GM11168 (cell line): Measurements from ENCODE around the gene C4B.
"Not testable (repeated sequence)": the region's sequence is repeated elsewhere in the genome, so short reads cannot be mapped to it uniquely, and the experiment has no call there.

Source experiments
- in situ Hi-C: fragments of 300-500 bp; cut with MboI; formaldehyde crosslinking; loops from one replicate; pipeline ENCODE4 v1.12.0; 2022; ENCODE audit warnings: low sequenced_read_pairs; ENCODE audit not compliant: unreplicated experiment

The C4B gene

DNA sequence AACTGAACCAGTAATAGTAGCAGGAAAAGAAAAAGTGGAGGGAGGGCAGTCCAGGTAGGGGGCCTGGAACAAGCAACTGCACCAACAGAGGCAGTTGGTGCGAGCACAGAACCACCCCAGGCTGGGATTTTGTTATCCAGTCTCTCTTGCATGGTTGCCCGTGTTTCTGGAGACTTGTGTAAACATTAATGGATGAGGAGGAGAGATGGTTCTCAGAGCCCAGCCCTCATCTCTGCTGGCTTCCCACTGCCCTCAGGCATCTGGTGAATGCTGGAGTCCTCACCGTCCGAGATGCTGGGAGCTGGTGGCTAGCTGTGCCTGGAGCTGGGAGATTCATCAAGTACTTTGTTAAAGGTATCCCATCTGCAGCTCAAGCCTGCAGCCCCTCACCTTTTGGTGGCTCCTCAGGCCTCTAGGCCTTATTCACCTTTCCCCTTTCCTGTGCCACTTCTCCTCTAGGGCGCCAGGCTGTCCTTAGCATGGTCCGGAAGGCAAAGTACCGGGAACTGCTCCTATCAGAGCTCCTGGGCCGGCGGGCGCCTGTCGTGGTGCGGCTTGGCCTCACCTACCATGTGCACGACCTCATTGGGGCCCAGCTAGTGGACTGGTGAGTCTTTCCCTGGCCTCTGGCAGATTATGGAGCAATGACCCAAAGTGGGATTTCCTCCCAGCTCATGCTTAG lies 34.3 kb upstream of the C4B start:
- in situ Hi-C loops: not testable (repeated sequence)

DNA sequence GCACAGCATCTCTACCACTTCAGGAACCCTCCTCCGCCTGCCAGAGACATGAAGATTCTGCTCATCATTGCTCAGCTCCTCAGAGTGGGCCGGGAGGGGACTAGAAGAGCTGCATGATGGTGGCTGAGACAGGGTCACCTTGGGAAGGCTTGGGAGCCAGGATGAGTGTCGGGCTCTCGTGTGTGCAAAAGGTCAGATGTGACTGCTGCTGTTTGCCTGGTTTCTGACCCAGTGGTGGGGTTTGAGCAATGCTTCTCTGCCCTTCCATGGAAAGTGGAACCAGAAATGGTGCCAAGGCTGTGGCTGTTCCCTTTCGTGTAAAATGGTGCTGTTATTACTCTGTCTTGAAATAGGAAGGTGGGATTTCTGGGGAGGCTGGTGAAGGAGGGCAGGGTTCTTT lies 33.6 kb upstream of the C4B start:
- in situ Hi-C loops: not testable (repeated sequence)

DNA sequence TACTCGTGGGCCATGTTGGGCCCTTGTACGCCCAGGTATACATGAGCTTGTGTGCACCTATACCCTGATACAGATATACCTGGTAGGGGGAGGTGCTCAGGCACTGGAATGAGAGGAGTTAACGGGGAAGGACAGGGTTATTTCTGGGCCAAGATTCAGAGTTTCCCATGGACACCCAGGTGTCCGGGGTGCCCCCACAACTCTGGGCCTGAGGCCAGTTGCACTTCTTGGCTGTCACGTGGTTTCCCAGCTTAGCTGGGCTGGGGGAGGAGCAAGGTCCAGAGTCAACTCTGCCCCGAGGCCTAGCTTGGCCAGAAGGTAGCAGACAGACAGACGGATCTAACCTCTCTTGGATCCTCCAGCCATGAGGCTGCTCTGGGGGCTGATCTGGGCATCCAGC lies 32.9 kb upstream of the C4B start, which contains the start of gene C4A:
C4A (plus strand) TSS at position 314 of the 400 bp plus-strand sequence; CDS start at position 365, 51 bp downstream.
- in situ Hi-C loops: not testable (repeated sequence)

DNA sequence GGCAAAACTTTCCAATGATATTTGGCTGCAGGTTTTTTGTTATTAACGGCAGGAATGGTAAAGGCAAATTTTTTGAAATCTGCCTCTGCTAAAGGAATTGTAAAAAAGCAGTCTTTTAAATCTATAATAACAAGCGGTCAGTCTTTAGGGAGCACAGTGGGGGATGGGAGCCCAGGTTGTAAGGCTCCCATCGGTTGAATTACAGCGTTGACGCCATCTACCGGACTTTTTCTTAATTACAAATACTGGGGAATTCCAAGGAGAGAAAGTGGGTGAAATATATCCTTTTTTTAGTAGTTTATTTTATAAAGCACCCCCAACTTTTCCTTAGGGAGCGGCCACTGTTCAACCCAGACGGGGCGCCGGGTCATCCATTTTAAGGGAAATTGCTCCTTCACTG lies 25.2 kb upstream of the C4B start:
- in situ Hi-C loops: not testable (repeated sequence)

DNA sequence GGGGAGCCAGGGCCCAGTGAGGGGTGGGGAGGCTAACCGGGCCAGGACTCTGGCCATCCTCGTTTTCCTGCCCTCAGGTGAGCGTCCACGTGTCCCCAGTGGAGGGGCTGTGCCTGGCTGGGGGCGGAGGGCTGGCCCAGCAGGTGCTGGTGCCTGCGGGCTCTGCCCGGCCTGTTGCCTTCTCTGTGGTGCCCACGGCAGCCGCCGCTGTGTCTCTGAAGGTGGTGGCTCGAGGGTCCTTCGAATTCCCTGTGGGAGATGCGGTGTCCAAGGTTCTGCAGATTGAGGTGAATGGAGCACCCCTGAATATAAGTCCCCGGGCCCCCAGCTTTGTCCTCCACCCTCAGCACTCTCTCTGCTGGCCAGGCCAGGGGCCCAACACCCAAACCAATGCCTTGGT lies 20.2 kb upstream of the C4B start:
- in situ Hi-C loops: not testable (repeated sequence)

DNA sequence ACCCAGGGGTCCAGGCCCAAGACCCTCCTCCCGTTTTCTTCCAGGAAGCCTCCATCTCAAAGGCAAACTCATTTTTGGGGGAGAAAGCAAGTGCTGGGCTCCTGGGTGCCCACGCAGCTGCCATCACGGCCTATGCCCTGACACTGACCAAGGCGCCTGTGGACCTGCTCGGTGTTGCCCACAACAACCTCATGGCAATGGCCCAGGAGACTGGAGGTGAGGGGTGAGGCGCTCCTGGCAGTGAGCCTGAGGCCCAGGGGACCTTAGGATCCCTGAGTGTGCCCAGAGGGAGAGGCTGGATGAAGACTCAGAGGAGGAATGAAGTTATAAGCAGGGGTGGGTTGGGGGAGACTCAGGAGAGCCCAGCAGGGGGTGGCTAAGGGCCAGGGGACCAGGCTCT lies 18.2 kb upstream of the C4B start:
- in situ Hi-C loops: not testable (repeated sequence)

DNA sequence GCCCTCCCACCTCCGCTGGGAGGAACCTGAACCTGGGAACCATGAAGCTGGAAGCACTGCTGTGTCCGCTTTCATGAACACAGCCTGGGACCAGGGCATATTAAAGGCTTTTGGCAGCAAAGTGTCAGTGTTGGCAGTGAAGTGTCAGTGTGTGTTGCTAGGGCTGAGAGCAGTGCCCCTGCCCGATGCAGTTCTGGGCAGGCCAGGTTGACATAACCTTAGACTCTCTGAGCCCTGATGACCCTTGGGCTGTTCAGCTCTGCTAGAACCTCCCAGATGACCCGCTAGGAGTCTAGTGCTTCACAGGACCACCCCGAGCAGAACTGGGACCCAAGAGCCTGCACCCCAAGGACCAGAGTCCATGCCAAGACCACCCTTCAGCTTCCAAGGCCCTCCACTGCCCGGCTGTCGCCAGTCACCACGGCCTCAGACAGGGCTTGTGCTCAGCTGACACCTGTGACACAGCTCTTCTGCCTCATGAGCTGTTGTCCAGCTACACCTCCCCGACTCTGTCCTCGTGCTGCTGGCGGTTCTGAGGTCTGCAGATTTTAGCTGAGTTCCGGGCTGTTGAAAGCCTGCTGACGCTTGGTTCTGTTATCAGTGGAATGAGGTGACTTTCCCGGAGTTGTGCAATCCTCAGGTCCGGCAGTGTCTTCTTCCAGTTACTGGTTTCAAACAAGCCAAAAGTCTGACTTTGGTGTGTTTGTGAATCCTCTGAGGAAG lies 11.9 kb upstream of the C4B start:
- in situ Hi-C loops: not testable (repeated sequence)

DNA sequence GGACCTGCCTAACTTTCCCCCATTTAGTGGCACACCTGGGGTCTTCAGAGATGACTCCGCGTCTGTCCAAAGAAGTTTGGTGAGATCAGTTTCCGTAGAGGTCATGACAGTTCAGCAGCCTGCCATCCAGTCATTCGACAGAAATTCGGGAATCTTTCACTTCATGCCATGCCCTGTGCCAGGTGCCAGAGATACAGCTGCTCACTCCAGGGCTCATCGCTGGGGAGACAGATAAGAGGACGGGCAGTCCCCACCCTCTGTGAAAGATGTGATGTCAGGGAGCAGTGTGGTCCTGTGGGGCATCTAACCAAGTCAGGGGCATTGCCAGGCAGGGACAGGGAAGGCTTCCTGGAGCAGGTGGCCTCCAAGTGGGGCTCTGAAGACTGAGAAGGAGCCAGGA lies 11.3 kb upstream of the C4B start:
- in situ Hi-C loops: not testable (repeated sequence)

DNA sequence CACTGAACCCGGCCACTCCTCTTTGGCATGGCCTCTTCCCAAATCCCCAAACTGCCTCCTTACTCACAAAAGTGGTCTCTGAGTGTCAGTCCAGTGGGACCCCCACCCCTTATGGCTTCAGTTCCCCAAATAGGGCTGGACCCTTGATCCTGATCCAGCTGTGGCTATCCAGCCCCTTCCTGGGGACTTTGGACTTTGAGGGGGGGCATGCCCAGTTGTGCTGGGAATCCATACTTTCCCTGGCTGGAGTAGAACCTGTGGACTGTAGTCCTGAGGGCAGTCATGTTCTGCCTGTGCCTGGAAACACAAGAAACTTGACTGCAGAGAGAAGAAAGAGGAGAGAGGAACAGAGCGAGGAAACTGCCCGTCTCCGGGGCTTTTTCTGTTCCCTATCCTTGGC lies 10.2 kb upstream of the C4B start:
- in situ Hi-C loops: not testable (repeated sequence)

DNA sequence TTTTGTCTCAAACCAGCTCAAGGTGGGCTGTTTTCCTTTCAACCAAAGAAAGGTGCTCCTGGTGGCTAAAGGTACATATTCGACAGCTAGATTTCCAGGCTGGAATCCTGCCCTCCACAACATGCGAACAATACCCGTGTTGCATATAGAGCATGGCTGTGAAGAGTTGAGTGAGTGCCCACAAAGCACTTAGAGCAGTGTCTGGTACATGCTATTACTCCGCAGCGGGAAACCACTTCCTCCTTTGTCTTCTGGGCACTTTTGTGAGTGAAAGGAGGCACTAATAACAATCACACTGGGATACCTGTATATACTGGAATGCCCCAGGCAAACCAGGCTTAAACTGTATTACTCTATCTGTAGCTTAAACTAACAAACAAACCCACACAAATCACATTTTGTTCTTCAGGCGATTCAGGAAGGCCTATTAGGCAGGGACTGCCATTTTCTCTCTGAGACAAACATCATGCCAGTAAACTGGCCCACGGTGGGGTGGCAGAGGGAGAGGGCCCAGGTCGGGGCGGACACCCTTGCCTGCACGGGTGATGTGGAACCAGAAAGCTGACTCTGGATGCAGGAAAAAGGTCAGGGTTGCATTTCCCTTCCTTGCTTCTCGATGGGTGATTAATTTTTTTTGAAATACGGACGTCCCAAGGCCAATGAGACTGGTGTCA lies 9.6 kb upstream of the C4B start:
- in situ Hi-C loops: loop anchor here (5.0 kb wide), 1 partner anchor 37 kb away; no protein-coding TSS in a partner anchor

DNA sequence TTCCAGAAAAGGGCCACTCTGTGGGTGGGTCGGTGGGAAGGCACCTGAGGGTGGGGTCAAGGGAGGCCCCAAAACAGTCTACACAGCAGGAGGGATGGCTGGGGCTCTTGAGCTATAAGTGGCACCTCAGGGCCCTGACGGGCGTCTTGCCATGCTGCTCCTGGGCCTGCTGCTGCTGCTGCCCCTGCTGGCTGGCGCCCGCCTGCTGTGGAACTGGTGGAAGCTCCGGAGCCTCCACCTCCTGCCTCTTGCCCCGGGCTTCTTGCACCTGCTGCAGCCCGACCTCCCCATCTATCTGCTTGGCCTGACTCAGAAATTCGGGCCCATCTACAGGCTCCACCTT lies 9.1 kb upstream of the C4B start:
- in situ Hi-C loops: loop anchor here (5.0 kb wide), 1 partner anchor 37 kb away; no protein-coding TSS in a partner anchor

DNA sequence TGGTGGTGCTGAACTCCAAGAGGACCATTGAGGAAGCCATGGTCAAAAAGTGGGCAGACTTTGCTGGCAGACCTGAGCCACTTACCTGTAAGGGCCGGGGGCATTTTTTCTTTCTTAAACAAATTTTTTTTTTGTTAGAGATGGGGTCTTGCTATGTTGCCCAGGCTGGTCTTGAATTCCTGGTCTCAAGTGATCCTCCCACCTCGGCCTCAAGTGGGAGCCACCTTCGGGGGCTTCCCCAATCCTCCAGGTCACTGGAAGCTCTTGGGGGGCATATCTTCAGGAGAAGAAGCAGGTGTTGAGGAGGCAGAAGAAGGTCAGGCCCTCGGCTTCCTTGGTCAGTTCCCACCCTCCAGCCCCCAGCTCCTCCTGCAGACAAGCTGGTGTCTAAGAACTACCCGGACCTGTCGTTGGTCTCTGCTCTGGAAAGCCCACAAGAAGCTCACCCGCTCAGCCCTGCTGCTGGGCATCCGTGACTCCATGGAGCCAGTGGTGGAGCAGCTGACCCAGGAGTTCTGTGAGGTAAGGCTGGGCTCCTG lies 8.5 kb upstream of the C4B start:
- in situ Hi-C loops: loop anchor here (5.0 kb wide), 1 partner anchor 36 kb away; no protein-coding TSS in a partner anchor

DNA sequence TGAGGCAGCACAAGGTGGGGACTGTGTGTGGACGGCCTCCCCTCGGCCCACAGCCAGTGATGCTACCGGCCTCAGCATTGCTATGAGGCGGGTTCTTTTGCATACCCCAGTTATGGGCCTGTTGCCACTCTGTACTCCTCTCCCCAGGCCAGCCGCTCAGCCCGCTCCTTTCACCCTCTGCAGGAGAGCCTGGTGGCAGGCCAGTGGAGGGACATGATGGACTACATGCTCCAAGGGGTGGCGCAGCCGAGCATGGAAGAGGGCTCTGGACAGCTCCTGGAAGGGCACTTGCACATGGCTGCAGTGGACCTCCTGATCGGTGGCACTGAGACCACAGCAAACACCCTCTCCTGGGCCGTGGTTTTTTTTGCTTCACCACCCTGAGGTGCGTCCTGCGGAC lies 7.5 kb upstream of the C4B start:
- in situ Hi-C loops: loop anchor here (5.0 kb wide), 1 partner anchor 35 kb away; no protein-coding TSS in a partner anchor

DNA sequence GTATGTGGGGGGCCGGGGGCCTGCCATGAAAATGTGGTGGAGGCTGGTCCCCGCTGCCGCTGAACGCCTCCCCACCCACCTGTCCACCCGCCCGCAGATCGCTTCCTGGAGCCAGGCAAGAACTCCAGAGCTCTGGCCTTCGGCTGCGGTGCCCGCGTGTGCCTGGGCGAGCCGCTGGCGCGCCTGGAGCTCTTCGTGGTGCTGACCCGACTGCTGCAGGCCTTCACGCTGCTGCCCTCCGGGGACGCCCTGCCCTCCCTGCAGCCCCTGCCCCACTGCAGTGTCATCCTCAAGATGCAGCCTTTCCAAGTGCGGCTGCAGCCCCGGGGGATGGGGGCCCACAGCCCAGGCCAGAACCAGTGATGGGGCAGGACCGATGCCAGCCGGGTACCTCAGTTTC lies 6.6 kb upstream of the C4B start:
- in situ Hi-C loops: loop anchor here (5.0 kb wide), 1 partner anchor 34 kb away; no protein-coding TSS in a partner anchor

DNA sequence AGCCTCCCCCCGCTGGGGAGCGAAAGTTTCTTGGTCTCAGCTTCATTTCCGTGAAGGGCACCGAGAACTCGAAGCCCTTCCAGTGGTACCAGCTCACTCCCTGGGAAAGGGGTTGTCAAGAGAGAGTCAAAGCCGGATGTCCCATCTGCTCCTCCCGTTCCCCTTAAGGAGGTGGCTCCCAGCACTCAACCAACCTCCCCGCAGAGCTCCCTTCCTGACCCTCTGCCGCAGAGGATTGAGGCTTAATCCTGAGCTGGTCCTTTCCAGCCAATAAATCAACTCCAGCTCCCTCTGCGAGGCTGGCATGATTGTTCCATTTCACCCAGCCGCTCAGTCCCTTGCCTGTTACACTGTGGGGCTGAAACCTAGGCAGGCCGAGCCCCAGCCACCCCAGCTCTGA lies 6.0 kb upstream of the C4B start:
- in situ Hi-C loops: loop anchor here (5.0 kb wide), 1 partner anchor 34 kb away; no protein-coding TSS in a partner anchor

DNA sequence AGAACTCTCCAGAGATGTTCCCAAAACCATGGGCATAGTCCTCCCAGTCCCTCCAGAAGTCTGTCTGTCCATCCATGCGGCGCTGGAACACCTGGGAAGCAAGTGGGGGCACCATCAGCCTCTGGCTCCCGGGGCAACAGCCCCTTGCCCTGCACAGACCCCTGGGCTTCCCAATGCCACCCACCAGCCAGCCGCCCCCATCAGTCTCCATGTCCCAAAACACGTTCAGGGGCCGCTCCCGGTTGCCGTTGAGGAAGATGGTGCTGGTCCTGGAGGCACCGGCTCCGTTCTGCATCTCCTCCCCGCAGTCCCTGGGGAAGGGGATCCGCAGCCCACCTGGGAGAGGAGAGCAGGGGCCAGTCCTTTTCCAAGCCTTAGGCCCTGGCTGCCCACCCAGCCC lies 5.1 kb upstream of the C4B start:
- in situ Hi-C loops: loop anchor here (5.0 kb wide), 1 partner anchor 33 kb away; no protein-coding TSS in a partner anchor

DNA sequence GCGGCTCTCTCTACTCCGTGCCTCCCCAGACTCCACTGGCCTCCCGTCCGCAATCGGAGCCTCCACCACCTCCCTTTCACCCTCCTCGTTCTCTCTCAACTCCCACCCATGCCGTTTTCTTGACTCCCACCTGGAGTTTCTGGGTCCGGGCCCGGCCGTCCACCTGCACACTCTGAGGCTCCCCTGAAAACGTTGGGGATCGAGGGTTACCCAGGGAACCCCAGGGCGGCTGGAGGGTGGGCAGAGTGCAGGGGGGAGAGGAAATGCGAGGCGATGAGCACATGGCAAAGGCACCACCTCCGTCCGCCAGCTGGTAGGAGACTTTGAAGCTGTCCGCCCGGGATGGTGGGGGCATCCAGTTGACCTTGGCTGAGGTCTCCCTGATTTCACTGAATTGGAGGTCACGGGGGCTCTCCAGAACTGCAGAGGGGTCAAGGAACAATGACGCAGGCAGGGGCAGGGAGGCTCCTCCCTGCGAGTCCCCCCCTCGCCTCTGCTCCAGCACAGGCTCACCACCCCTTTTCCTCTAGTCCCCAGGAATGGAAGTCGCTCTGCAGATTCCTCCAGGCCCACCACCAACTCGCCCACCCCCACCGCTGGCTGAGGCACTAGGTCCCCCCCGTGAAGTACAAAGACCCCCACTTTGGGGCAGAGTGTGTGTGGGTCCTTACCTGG lies 3.6 kb upstream of the C4B start:
- in situ Hi-C loops: not testable (repeated sequence)

DNA sequence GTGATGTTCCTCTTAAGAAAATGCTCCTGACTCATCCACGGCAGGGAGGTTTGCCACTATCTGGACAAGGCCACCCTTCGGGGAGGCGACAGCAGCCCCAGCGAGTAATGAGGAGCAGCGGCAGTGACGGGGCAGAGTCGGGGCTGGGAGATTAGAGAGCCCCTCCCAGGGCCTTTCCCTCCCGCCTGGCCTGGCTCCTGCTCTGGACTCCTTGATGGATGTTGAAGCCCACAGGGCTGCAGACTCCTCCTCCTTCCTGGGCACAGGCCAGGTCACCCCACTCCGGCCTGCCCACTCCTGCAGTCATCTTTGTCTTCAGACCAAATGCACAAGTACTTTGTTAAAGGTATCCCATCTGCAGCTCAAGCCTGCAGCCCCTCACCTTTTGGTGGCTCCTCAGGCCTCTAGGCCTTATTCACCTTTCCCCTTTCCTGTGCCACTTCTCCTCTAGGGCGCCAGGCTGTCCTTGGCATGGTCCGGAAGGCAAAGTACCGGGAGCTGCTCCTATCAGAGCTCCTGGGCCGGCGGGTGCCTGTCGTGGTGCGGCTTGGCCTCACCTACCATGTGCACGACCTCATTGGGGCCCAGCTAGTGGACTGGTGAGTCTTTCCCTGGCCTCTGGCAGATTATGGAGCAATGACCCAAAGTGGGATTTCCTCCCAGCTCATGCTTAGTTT lies 1.5 kb upstream of the C4B start:
- in situ Hi-C loops: not testable (repeated sequence)

DNA sequence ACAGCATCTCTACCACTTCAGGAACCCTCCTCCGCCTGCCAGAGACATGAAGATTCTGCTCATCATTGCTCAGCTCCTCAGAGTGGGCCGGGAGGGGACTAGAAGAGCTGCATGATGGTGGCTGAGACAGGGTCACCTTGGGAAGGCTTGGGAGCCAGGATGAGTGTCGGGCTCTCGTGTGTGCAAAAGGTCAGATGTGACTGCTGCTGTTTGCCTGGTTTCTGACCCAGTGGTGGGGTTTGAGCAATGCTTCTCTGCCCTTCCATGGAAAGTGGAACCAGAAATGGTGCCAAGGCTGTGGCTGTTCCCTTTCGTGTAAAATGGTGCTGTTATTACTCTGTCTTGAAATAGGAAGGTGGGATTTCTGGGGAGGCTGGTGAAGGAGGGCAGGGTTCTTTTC lies 857 bp upstream of the C4B start:
- in situ Hi-C loops: not testable (repeated sequence)

DNA sequence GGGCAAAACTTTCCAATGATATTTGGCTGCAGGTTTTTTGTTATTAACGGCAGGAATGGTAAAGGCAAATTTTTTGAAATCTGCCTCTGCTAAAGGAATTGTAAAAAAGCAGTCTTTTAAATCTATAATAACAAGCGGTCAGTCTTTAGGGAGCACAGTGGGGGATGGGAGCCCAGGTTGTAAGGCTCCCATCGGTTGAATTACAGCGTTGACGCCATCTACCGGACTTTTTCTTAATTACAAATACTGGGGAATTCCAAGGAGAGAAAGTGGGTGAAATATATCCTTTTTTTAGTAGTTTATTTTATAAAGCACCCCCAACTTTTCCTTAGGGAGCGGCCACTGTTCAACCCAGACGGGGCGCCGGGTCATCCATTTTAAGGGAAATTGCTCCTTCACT lies 7.5 kb downstream of the C4B start:
- in situ Hi-C loops: not testable (repeated sequence)
